ENCODE data around the gene PSAPL1. TPM values are rescaled to one million over a fixed set of nuclear protein-coding genes. Genes with fewer than 3 reads are reported as not detected.

Gene PSAPL1
- total RNA-seq, 1 donor: not detected

- no peak overlapping the region for H3K4me3 ChIP-seq (ENCODE audit: low read depth, low read length)
- no peak for DNase-seq (ENCODE audit: low read depth)
- no peak for TF ChIP-seq CTCF (IDR thresholded peaks at IDR 0.05; ENCODE audit: insufficient read depth, low read length)
Observed at GRCh38 chr4:7399440-7400234, 35.1 kb downstream of the PSAPL1 start.

GRCh38 chr4:7398788-7399439 lies 35.8 kb downstream of the PSAPL1 start:
- DNase-seq (ENCODE audit: low read depth): no peak
- no peak for TF ChIP-seq CTCF (IDR thresholded peaks at IDR 0.05; ENCODE audit: insufficient read depth, low read length)

GRCh38 chr4:7398104-7398423 lies 36.7 kb downstream of the PSAPL1 start:
- no peak for TF ChIP-seq CTCF (IDR thresholded peaks at IDR 0.05; ENCODE audit: insufficient read depth, low read length)
- H3K4me3 ChIP-seq (ENCODE audit: low read depth, low read length): no peak overlapping the region
- DNase-seq (ENCODE audit: low read depth): no peak

More at GRCh38 chr4:7398788-7399439, 35.8 kb downstream of the PSAPL1 start:
- no peak overlapping the region for H3K4me3 ChIP-seq (ENCODE audit: low read depth, low read length)

DNA sequence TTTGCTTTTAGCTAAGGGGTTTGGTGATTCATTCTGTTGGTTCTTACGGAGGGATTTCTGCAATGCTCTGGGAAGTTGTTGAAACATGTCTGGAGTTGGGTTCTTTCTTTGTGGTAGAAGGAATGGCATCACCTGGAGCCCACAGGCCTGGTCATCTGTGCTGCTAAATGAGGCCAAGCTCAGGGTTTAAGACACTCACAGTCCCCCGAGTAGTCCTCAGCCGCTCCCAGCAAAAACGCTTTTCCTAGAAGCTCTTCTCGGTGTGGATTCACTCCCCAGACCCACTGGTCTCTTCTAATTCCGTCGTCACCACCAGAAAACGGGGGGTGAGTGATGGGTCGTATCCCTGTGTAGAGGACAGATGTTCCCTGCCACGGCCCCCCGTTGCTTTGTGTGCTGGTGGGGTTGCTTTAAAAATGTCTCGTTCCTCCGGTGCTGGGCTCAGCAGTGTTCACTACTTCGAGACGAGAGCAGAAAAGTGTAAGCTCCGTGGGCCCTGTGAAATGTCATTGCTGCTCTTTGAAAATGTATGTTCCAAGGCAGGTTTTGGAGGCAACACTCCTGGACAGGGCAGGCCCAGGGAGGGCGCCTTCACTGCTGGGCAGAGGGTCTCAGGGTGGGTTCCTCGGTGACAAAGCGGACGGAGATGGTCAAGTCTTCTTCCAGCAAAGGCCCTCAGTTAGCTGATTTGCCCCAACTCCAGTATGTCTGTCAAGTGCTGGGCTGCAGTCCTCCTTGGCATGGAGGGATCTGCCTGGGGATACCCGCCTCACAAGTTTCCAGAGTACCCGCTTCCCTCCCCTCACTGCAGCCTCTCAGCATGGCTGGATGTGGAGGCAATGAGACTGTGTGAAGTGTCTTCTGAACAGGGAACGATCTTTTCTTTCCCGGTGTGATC lies 37.3 kb downstream of the PSAPL1 start:
- H3K4me3 ChIP-seq (ENCODE audit: low read depth, low read length): no peak overlapping the region
- no peak for TF ChIP-seq CTCF (IDR thresholded peaks at IDR 0.05; ENCODE audit: insufficient read depth, low read length)
- DNase-seq (ENCODE audit: low read depth): no peak

DNA sequence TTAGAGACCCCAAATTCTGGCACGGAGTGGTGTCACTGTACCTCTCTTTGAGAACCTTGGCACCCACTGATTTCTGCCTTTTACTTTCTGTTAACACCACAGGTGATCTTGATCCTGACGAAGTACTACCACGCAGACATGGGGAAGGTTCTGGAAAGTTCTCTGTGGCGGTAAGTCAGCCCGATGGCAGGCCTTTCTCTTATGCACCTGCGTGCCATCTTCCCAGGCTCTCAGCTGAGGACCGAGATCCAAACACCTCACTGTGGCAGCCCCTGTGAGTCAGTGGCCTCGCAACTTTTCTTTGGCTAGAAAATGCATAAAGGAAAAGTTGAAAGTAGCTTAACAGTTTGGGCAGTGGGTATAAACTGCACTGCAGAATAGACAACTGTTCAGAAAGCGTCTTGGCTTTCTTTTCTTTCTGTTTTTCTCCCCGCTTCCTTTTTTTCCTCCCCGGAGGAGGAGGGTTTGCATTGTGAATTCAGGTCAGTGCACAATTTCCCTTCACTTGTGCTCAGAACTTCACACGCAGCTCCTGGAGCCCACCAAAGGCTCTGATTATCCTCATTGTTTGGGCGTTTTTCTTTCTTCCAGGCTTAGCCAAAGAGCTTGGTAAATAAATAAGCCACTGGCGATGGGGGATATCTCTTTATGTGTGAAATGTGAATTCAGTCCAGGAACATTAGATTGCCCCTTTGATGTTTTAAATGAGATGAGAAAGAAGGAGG lies 38.4 kb downstream of the PSAPL1 start:
- TF ChIP-seq CTCF (IDR thresholded peaks at IDR 0.05; ENCODE audit: insufficient read depth, low read length): no peak
- DNase-seq (ENCODE audit: low read depth): no peak

DNA sequence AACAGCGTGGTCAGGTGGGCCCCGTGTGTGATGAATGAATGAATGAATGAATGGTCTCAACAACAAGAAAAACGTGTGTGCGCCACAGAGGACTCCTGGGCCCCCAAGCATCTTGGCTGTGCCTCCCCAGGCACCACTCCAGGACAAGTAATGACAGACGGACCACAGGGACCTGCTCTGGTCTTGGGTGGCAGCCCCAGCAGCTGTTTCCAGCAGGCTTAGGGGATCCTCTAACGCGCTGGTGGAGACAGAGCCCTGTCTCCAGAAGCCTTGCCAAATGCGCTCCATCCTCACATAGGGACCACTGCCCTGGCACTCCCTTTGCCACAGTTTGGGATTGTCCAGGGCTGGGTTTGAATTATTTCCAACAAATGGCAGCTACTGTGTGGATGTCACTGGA lies 39.1 kb downstream of the PSAPL1 start:
- no peak overlapping the region for H3K4me3 ChIP-seq (ENCODE audit: low read depth, low read length)
- DNase-seq (ENCODE audit: low read depth): no peak
- TF ChIP-seq CTCF (IDR thresholded peaks at IDR 0.05; ENCODE audit: insufficient read depth, low read length): no peak

More for the DNA sequence above, 38.4 kb downstream of the PSAPL1 start:
- H3K4me3 ChIP-seq (ENCODE audit: low read depth, low read length): no peak overlapping the region
